SKM-1 treated with dmso at 0.1 percent for 144 hours (cell line): ENCODE data around the gene APC2.
"Not testable (repeated sequence)": the region's sequence is repeated elsewhere in the genome, so short reads cannot be mapped to it uniquely, and the experiment has no call there.

Experiments
- DNase-seq: peaks from one replicate; lab custom pipeline; 2025; ENCODE audit not compliant: unreplicated experiment; lab: John Stamatoyannopoulos, UW

The APC2 gene

DNA sequence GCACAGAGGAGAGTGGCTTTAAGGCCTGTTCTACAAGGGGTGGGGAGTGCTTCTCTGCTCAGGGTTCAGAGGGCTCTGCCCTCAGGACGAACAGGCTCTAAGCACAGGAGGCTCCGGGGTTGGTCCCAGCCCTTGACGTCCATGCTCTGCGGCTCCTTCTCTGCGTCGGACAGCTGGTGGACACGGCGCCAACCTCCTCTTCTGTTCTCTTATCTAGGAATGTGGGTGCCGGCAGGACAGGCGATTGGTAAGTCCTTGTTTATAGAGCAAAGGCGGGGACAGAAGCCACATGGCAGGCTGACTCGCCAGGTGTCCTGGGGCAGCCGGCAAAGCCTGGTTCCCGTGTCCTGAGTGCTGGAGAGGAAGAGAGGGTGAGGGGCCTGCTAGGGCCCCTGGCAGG is 20.2 kb upstream of the APC2 start:
- no peak for DNase-seq

DNA sequence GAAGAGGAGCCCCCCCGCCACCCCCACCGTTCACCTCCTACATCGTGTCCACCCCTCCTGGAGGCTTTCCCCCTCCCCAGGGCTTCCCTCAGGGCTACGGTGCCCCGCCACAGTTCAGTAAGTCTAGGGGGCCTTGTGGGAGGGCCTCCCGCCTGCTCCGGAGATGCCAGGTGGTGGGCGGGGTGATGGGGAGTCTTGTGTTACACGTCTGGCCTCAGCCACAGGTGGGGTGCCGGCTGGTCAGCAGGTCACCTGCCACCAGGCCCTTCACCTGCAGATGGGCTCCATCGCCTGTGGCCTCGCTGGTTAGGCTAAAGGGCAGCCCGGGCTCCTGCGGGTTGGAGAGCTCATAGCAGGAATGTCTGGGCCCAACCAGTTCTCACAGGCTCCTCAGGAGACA is 19.7 kb upstream of the APC2 start:
- DNase-seq, result no peak

DNA sequence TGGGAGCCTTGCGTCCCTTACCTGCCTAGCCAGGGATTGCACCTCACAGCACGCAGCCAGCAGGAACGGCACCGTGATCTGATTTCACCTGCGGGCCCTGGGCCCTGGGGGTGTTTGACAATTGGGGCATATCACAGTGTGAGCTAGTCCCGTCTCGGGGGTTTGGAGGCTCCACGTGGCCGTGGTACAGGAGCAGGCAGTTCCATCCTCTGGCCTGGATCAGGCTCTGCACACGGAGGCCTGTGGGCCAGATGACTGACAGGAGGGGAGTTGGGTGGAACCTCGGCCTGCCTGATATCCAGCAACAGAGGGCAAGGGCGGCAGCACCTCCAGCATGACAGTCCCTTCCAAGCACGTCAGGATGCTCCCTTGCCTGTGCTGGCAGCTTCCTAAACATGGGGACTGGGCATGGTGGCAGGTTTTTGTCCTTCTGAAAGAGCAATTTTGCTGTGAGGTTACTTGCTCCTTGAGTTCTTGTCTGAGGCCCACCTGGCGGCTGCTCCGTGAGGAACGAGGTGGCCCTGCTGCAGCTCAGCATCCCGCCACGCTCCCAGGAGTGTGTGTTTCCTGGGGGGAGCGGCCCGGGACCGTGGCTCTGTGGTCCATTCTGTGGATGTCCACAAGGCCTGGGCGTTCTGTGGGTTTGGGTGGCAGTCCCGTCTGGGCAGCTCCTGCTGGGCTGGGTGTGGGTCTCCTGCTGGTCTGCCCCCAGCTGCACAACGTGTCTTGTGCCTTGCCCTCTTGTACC is 18.0 kb upstream of the APC2 start:
- DNase-seq, result no peak

DNA sequence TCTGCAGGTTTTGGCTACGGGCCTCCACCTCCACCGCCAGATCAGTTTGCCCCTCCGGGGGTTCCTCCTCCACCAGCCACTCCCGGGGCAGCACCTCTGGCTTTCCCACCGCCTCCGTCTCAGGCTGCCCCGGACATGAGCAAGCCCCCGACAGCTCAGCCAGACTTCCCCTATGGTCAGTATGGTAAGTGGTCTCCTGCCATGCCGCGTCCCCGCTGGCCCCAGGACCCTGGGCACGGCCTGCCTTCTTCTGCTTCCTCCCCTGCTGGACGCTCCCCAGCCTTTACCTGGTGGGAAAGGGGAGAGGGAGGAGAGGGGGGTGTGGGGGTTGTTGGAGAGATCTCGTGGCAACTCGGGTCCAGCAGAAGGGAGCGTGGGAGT is 17.4 kb upstream of the APC2 start:
- DNase-seq, result no peak

DNA sequence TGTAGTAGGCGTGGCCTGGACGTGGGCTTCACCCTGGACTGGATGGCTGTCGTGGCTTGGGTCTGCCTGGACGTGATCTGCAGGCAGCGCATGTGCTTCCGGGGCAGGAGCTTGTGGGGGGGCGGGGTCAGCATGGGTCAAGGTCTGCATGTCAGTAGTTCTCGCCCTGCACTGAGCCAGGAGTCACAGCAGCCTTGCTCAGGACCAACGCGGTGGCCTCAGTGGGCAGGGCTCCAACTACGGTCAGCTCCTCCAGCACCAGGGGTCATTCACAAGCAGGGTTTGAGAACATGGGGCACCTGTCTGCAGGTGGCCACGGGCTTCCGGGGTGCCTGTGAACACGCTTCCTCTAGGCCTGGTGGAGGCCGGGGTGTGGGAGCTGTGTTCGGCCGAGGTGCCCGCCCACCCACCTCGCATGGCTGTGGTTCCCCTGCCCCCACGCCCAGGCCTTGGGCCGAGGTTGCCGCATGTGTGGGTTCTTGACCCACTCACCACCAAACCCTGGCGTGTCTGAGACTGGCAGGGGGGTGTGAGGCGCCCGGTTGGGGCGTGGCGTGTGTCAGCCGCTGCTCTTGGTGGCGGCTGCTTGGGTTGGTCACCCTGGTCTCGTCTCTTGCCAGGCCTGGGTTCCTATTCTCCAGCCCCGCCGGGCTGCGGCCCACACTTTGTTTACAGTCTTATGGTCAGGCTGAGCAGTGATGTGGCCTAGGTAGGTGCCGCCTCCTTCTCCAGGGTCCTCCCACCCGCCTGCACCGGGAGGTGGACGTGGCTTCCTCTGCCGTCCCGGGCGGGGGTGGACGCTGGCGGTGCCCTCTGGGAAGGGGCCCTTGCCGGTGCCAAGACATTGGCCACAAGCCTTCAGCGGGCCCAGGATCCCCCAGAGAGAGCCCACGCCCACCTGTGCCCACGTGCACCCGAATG is 16.5 kb upstream of the APC2 start:
- no peak for DNase-seq

DNA sequence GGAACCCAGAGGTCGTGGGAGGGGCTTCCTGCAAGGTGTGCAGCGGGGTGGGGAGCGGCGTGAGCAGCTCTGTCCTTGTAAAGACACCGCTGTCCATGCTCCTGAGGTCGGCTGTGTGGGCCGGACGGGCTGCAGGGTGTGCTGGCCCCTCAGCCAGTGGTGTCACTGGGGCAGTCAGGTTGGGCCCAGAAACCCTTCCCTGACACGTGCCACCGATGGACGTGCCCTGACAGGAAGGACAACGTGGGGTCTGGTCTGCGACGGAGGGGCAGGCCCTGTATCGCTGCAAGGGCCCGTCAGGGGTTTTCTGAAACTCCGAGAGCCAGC is 15.9 kb upstream of the APC2 start:
- DNase-seq, result no peak

DNA sequence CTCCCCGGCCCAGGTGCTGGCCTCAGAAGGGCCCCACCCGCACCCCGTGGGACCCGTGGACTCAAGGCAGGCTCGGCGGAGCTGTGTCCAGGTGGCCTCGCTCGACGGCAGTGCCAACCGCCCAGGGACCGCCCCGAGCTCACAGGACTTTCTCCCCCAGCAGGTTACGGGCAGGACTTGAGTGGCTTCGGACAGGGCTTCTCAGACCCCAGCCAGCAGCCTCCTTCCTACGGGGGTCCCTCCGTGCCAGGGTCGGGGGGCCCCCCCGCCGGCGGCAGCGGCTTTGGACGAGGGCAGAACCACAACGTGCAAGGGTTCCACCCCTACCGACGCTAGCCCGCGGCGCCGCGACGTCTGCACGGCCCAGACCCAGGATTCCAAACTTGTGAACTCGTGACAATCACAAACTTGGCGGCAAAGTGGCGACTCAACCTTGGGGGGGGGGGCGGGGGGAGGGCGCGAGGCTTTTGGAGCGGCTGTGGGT is 15.3 kb upstream of the APC2 start:
- DNase-seq, result no peak

DNA sequence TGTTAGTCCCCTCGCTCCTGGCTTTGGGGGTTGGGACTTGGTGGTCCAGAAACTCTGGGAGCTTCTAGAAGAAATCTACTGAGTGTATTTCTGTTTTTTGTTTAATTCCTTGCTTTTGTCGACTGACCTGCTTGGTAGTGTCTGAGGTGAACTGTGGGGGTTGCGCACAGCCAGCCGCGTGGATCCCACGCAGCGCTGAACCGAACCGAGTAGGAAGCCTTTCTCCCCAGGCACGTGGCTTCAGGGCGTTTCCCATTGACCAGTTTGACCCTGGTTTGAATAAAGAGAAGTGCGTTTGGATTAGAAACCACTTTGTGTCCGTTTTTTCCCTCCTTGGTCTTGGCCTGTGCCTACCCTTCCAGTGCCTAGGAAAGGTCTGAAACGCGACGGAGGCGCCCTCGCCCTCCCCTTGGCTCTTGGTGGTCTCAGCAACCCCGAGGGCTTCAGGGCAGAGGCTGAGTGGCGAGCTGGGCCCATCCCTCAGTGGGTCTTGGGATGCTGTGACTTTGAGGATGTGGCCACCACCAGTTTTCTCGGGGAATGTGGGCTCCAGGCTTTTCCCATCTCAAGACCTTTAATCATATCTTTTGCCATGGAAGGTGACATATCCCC is 14.4 kb upstream of the APC2 start:
- no peak for DNase-seq

DNA sequence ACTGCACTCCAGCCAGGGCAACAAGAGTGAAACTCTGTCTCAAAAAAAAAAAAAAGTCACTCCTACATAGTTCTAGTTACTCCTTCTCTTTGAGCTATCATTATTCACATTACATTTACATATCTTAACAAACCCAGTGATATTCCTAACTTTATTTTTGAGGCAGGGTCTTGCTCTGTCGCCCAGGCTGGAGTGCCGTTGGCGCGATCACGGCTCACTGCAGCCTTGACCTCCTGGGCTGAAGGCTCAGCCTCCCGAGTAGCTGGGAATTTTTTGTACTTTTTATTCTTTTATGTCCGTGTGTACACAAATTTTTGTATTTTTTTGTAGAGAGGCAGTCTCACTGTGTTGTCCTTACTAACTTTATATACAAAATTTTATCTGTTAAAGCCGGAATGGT is 12.3 kb upstream of the APC2 start:
- DNase-seq, result no peak

DNA sequence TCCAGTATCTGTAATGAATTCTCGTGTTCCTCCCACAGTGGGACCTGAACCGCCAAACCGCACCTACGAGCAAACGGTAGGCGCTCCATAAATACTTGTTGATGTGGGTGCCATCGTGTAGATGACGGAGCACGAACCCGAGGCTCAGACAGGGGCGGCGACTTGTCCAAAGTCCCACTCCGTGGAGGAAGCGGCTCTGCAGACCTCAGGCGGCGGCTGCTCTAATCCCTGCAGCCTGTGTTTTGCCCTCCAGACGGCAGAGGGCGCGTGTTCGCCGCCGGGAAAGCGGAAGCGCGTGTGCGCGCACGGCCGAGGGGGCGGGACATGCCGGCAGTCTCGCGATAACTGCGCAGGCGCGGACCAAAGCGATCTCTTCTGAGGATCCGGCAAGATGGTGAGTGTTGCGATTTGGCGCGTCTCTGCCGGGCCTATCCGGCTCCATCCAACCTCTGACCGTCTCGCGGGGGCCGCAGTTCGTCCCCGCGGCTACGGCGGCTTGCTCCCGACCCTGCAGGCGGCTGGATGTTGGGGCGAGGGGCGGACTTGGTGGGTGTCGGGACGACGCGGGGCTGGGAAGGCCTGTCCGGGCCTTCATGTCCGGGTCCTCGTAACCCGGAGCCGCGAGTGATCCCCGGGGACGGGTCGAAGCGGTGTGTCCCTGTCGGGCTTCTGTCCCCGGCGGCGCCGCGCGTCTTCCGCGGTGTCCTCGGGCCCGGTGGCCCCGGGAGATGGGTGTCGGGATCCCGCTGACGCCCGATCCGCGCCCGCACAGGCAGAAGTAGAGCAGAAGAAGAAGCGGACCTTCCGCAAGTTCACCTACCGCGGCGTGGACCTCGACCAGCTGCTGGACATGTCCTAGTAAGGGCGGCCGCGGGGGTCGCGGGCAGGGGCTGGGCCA is 11.6 kb upstream of the APC2 start, which contains the start of gene RPS15:
TSS of gene RPS15 (plus strand) at position 362 of the 898 bp plus-strand sequence. CDS start at position 392, 30 bp downstream.
- peak; percentile 93 for DNase-seq

DNA sequence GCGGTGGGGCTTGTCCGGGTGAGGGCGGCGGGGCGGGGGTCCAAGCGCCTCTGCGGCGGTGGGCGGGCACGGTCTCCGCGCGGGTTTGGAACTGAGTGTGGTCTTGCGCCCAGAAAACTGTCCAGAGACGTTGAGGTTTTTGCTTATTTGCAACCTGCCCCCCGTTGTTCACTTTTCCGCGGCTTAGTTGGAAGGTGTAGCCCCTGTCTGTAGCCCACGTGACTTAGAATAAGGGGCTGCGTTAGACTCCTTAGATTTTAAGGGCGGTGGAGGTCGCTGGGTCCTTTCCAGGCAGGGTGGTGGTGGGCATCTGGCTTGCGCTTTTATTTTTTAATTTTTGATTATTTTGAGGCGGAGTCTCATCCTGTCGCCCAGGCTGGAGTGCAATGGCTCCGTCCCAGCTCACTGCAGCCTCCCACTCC is 11.0 kb upstream of the APC2 start:
- DNase-seq, result no peak

DNA sequence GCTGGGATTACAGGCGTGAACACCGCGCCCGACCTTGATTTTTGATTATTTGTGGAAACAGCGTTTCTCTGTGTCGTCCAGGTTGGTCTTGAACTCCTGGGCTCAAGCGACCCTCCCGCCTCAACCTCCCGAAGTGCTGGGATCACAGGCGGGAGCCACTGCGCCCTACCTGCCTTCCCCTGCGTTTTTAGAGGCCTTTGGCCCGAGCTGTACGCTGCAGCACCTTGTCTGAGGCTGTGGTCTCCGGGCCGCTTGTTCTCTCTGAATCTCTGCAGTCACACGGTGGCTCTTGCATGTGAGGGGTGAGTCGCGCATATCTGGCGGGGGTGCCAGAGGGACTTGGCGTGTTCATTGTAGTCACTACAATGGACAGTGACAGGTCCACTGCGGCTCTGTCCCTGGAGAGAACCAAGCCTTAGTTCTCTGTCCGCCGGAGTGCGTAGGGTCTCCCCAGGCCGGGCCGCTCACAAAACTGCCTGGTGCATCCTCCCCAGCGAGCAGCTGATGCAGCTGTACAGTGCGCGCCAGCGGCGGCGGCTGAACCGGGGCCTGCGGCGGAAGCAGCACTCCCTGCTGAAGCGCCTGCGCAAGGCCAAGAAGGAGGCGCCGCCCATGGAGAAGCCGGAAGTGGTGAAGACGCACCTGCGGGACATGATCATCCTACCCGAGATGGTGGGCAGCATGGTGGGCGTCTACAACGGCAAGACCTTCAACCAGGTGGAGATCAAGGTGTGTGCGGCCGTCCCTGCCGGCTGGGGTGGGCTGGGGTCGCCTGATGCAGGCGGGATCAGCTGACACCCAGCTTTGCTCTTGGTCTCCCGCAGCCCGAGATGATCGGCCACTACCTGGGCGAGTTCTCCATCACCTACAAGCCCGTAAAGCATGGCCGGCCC is 10.2 kb upstream of the APC2 start:
- DNase-seq, result not testable (repeated sequence)

DNA sequence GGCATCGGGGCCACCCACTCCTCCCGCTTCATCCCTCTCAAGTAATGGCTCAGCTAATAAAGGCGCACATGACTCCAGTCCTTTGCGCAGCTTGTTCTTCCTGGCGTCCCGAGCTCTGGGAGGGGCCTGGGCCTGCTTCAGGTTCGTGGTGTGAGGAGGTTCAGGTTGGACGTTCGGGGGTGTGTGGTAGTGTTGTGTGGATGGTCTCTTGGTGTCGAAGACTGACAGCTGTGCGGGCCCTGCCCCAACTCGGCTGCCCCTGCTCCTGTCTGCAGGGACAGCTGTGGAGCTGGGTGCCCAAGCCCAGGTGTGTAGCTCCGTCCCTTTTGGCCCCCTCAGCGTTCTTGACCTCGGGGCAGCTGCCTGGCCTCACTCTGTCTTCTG is 9.5 kb upstream of the APC2 start:
- no peak for DNase-seq

DNA sequence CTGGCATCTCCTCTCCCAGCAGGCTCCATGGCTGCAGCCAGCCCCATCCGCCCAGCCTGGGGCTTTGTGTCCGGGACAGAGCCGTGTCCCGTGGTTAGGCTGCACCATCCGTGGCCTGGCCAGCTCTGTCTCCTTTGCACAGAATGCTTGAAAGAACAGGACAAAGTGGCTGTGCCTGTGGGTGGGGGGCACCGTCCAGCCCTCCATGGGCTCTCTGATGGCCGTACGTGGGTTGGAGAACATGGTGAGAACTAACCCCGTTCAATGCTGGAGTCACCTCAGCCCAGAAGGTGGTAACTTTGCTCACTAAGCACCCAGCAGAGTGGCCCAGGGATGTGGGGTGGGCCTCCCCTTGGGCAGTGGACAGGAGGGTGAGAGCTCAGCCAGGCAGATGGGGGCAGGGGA is 8.9 kb upstream of the APC2 start:
- DNase-seq, result no peak

DNA sequence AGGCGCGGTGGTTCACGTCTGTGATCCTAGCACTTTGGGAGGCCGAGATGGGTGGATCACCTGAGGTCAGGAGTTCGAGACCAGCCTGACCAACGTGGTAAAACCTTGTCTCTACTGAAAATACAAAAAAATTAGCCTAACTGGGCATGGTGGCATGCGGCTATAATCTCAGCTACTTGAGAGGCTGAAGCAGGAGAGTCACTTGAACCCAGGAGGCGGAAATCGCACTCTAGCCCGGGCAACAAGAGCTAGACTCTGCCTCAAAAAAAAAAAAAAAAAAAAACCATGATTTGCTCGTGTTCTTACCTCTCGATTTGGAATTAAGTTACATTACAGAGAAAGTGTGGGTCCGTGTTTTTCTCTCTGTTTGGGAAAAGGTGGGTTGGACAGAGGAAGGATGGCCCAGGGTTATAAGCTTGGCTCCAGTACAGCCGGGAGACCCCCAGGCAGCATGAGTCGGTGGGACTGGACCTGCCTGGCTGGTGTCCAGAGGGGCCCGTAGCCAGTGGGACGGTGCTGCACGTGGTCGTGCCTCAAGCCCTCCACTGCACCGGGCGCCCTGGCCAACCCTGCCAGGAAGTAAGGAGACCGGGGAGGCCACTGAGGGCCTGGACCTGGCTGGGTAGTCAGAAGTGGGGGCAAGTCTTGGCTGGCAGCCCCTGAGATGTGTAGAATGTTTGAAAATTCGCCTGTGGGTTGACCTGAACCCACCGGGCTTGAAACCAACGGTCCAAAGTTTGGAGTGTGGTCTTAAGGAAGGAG is 8.1 kb upstream of the APC2 start:
- DNase-seq, result no peak

DNA sequence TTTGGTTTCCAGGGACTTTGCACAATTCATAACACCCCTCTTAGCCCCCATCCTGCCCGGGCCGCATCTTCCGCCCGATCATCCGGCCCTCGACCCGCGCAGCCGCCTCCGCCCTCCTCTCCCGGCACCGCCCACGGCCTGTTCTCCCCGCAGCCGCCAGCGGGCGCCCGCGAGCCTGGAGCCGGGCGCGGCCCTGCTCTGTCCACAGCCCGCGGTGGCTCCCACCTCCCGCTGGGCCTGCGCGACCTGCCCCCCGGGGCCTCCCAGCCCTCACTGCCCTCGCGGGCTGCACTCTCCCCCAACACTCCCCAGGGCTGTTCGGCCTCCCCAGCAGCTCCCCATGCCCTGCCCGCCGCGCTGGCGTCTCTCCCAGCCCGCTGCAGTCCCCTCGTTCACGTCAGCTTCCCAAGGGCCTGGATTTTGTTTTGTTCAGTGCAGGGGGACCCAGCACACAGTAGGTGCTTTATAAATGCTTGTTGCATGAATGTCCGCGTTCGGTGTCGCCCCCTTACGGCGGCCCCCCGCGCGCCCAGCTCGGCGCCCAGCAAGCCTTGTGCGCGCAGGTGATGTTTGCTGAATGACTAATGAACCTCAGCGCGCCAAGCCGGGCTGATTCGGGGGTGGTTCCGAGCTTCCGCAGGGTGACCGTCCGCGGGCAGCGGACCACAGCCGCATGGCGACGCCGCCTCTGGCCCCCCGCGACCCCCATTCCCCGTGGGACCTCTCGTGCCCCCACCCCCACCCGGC is 4.6 kb upstream of the APC2 start:
- peak; percentile 49 for DNase-seq

DNA sequence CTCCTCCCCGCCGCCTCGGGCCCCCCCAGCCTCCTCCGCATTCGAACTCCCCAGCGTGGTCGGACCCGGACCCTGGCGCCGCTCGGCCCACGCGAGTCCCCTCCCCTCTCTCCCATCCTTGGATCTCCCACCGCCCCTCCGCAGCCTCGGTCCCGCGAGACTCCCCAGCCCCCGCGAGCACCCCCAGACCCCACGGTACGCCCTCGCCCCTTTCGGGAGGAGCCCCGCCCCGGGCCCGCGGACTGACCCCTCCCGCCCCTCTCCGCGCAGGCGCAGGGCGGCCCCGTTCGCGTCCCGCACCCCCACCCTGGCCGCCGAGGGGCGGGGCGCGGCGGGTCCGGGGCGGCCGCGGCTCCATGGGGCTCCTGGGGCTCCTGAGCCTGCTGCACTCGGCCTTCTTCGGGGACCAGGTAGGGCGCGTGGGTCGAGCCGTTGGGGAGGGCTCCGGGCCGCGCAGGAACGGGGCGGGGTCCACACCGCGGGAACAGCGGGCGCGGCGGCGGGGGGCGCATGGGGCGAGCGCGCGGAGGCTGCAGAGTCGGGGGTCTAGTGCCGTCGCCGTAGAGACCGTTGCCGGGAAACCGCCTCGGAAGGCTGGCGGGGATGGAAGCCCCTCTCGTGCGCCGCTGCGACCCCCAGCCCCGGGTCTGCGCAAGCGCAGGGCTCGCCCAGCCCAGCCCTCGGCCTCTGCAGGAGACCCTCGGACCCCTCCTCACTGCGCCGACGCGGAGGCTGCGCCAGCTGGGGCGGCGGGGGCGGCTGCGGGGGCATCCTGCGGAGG is 3.8 kb upstream of the APC2 start:
- no peak for DNase-seq
